Esophagus muscularis mucosa (tissue), 3 donors: ENCODE measurements around the gene HOXA2.

Experiments
- CTCF ChIP-seq, 3 experiments: fragments of 200-600 bp in 2 of 3; fragments of 450-650 bp in 1 of 3; sonication (generic) in 2 of 3; IDR thresholded peaks; one replicate each; pipeline ENCODE4 v1.5.1; 2017 to 2019; ENCODE audit warnings: antibody characterized with exemption in 3 of 3, mild to moderate bottlenecking in 2 of 3, moderate library complexity in 1 of 3
- POLR2AphosphoS5 ChIP-seq, 2 donors: sonication (generic); formaldehyde crosslinking; IDR thresholded peaks; one replicate each; pipeline ENCODE4 v1.6.1; 2017; ENCODE audit warnings: antibody characterized with exemption in 2 of 2

- TF ChIP-seq CTCF (IDR thresholded peaks at IDR 0.05) (no peak), POLR2AphosphoS5 (IDR thresholded peaks at IDR 0.05) (no peak)
Measured at GRCh38 chr7:27071622-27072390, 30.7 kb downstream of the HOXA2 start.
